Keratinocyte (primary cell): ENCODE measurements around the gene HIPK1. TPM values are rescaled to one million over a fixed set of nuclear protein-coding genes. Genes with fewer than 3 reads are reported as not detected.

Experiments
- DNase-seq: peaks from one replicate; pipeline ENCODE4 v3.0.0-alpha.2; 2011; ENCODE audit warnings: low read depth, missing footprints, low spot score
- FAIRE-seq: peaks from 2 replicates; lab custom pipeline; 2011; peaks lifted over from hg19 to GRCh38; lab: Jason Lieb, UNC
- H2AFZ ChIP-seq: 2 replicates; pipeline ENCODE4 v1.6.0; 2012; ENCODE audit warnings: low read length, control low read depth, inconsistent platforms; ENCODE audit not compliant: control insufficient read depth
- H3K27ac ChIP-seq: 2 replicates; pipeline ENCODE4 v1.5.1; 2011; ENCODE audit warnings: low read length; ENCODE audit not compliant: control insufficient read depth, insufficient read depth
- H3K27me3 ChIP-seq: 3 replicates; pipeline ENCODE4 v1.6.0; 2011; ENCODE audit warnings: low read length; ENCODE audit not compliant: control insufficient read depth, insufficient read depth; ENCODE audit errors: extremely low read depth
- H3K36me3 ChIP-seq, 2 experiments: 2 replicates in 1 of 2; 3 replicates in 1 of 2; pipeline ENCODE4 v1.5.1; 2011; ENCODE audit warnings: low read length in 2 of 2, mild to moderate bottlenecking in 1 of 2; ENCODE audit not compliant: control insufficient read depth in 2 of 2, insufficient read depth in 2 of 2; ENCODE audit errors: extremely low read depth in 1 of 2
- H3K4me1 ChIP-seq: 3 replicates; pipeline ENCODE4 v1.5.1; 2011; ENCODE audit warnings: low read length; ENCODE audit not compliant: control insufficient read depth, insufficient read depth; ENCODE audit errors: extremely low read depth
- H3K4me2 ChIP-seq: 3 replicates; pipeline ENCODE4 v1.6.0; 2011; ENCODE audit warnings: low read depth, low read length; ENCODE audit not compliant: control insufficient read depth, insufficient read depth; ENCODE audit errors: extremely low read depth
- H3K4me3 ChIP-seq, 3 experiments: fragments of 200-600 bp in 1 of 3; sonication (generic) in 1 of 3; 2 replicates in 2 of 3; 3 replicates in 1 of 3; pipeline ENCODE4 v1.5.1; 2011 to 2016; ENCODE audit warnings: low read length in 3 of 3, mild to moderate bottlenecking in 3 of 3, control low read depth in 2 of 3, inconsistent platforms in 1 of 3, low read depth in 1 of 3, mixed read lengths in 1 of 3, mixed run types in 1 of 3, moderate library complexity in 1 of 3; ENCODE audit not compliant: control insufficient read depth in 2 of 3, insufficient read depth in 2 of 3; ENCODE audit errors: extremely low read depth in 1 of 3
- H3K79me2 ChIP-seq: 2 replicates; pipeline ENCODE4 v1.6.0; 2012; ENCODE audit warnings: low read length; ENCODE audit not compliant: control insufficient read depth, insufficient read depth
- H3K9ac ChIP-seq: 3 replicates; pipeline ENCODE4 v1.6.0; 2011; ENCODE audit warnings: low read length; ENCODE audit not compliant: control insufficient read depth, insufficient read depth; ENCODE audit errors: extremely low read depth
- H3K9me1 ChIP-seq: 3 replicates; pipeline ENCODE4 v1.6.0; 2011; ENCODE audit warnings: low read length; ENCODE audit not compliant: control insufficient read depth, insufficient read depth; ENCODE audit errors: extremely low read depth
- H3K9me3 ChIP-seq: 2 replicates; pipeline ENCODE4 v1.5.1; 2012; ENCODE audit warnings: low read depth, low read length; ENCODE audit not compliant: control insufficient read depth
- H4K20me1 ChIP-seq: 3 replicates; pipeline ENCODE4 v1.6.0; 2011; ENCODE audit warnings: low read length; ENCODE audit not compliant: control insufficient read depth, insufficient read depth; ENCODE audit errors: extremely low read depth
- CTCF ChIP-seq, 3 experiments: IDR thresholded peaks in 1 of 3; conservative IDR thresholded peaks in 1 of 3; optimal IDR thresholded peaks in 1 of 3; 2 replicates in 2 of 3; 3 replicates in 1 of 3; pipeline versions ENCODE3 to v1.5.1; 2011; ENCODE audit warnings: low read length in 3 of 3, mild to moderate bottlenecking in 3 of 3, moderate library complexity in 2 of 3, control low read depth in 1 of 3, inconsistent platforms in 1 of 3; ENCODE audit not compliant: insufficient read depth in 2 of 3; ENCODE audit errors: extremely low read depth in 1 of 3
- EZH2 ChIP-seq: IDR thresholded peaks from one replicate; pipeline ENCODE4 v1.6.1; 2012; ENCODE audit warnings: inconsistent platforms, mild to moderate bottlenecking, low read length, moderate library complexity
- dilution Hi-C: fragments of 300-500 bp; cut with MboI; formaldehyde crosslinking; loops from one replicate; pipeline ENCODE4 v1.7.0; 2020; ENCODE audit warnings: low sequenced_read_pairs; ENCODE audit not compliant: extremely low pct_ligation_motif_present
- polyA plus RNA-seq, 5 experiments: library from polyadenylated mRNA; depleted of rRNA in 3 of 5; stranded (reverse) in 3 of 5; stranded (forward) in 1 of 5; unstranded in 1 of 5; fragments of >200 nt; gene quantifications; 1 replicate in 1 of 5; 2 replicates in 3 of 5; 3 replicates in 1 of 5; pipeline versions ENCODE4 v1.2.1 to v1.2.3, GENCODE V29; 2011 to 2012; ENCODE audit warnings: missing spikeins in 2 of 5, low read depth in 1 of 5, low replicate concordance in 1 of 5

HIPK1 gene
- polyA plus RNA-seq, 1 donor (not counting 4 experiments of a cell fraction or from before 2014, with no cell fraction given): 19.9 TPM

GRCh38 chr1:113977906-113978305 is 48.8 kb downstream of the HIPK1 start:
- no peaks in the 10 kb centered on the region for H4K20me1 ChIP-seq
- no peak overlapping the region for H2AFZ ChIP-seq
- peaks cover 9% of the 10 kb centered on the region for H3K4me1 ChIP-seq
- no peaks in the 10 kb centered on the region for H3K79me2 ChIP-seq
- no peak overlapping the region for H3K27ac ChIP-seq
- DNase-seq (no peak), FAIRE-seq (no peak)
- dilution Hi-C loops: no loop called here
- no peaks in the 10 kb centered on the region for H3K27me3 ChIP-seq
- H3K9me3 ChIP-seq: no peaks in the 10 kb centered on the region
- no peak overlapping the region for H3K4me3 ChIP-seq
- H3K9me1 ChIP-seq: no peaks in the 10 kb centered on the region
- no peak for TF ChIP-seq CTCF (optimal IDR thresholded peaks at IDR 0.05 in 1 of 3, IDR thresholded peaks at IDR 0.05 in 1 of 3, conservative IDR thresholded peaks at IDR 0.05 in 1 of 3; ENCODE audit: extremely low read depth in 1 of 3, insufficient read depth in 2 of 3, low read length in 3 of 3)
- TF ChIP-seq EZH2: no peak
- no peak overlapping the region for H3K9ac ChIP-seq
- no peak overlapping the region for H3K4me2 ChIP-seq
- H3K36me3 ChIP-seq: peaks cover 4 to 7% of the 10 kb centered on the region in 2 experiments

GRCh38 chr1:113978863-113979702 is 50.0 kb downstream of the HIPK1 start, which contains the start of gene OLFML3:
OLFML3 (plus strand) TSS chr1:113979474; CDS start chr1:113979517, 43 bp downstream.
- Histone ChIP-seq H3K9me1 (no peaks in the 10 kb centered on the region), H3K79me2 (no peaks in the 10 kb centered on the region), H4K20me1 (no peaks in the 10 kb centered on the region), H3K4me1 (peaks cover 11% of the 10 kb centered on the region), H3K27me3 (no peaks in the 10 kb centered on the region), H3K4me2 (peak within 1 kb of the TSS; percentile 82), H3K27ac (peak within 1 kb of the TSS; percentile 36), H3K9ac (peak within 1 kb of the TSS; percentile 13), H3K36me3 (peaks cover 0 to 1% of the 10 kb centered on the region in 2 experiments), H3K9me3 (no peaks in the 10 kb centered on the region), H3K4me3 (peak within 1 kb of the TSS in 2 of 3 experiments; percentile 31 to 46), H2AFZ (peak within 1 kb of the TSS; percentile 24)
- DNase-seq (peak; percentile 69), FAIRE-seq (peak; percentile 76)
- dilution Hi-C loops: no loop called here
- TF ChIP-seq EZH2 (no peak), CTCF (optimal IDR thresholded peaks at IDR 0.05 in 1 of 3, IDR thresholded peaks at IDR 0.05 in 1 of 3, conservative IDR thresholded peaks at IDR 0.05 in 1 of 3; ENCODE audit: extremely low read depth in 1 of 3, insufficient read depth in 2 of 3, low read length in 3 of 3) (peak; percentile 60 to 81 (median 72))
